Ectodermal cell (in vitro differentiated cells): Measurements from ENCODE around the gene OSBPL1A.

ENCODE experiments used
- H3K27ac ChIP-seq: 2 replicates; pipeline ENCODE4 v1.7.0; 2013; ENCODE audit warnings: mild to moderate bottlenecking, low read depth, low read length; ENCODE audit not compliant: insufficient read depth, poor library complexity, severe bottlenecking
- H3K27me3 ChIP-seq: 2 replicates; pipeline ENCODE4 v1.7.0; 2013; ENCODE audit warnings: mild to moderate bottlenecking, low read length; ENCODE audit not compliant: insufficient read depth, control insufficient read depth, poor library complexity, severe bottlenecking
- H3K36me3 ChIP-seq: one replicate; pipeline ENCODE4 v1.7.0; 2013; ENCODE audit warnings: low read length; ENCODE audit not compliant: control insufficient read depth, insufficient read depth
- H3K4me1 ChIP-seq: one replicate; pipeline ENCODE4 v1.7.0; 2013; ENCODE audit warnings: low read length; ENCODE audit not compliant: control insufficient read depth, insufficient read depth
- H3K4me3 ChIP-seq: 2 replicates; pipeline ENCODE4 v1.7.0; 2013; ENCODE audit warnings: low read depth, low read length, control low read depth; ENCODE audit not compliant: insufficient read depth
- H3K9me3 ChIP-seq: 2 replicates; pipeline ENCODE4 v1.7.0; 2013; ENCODE audit warnings: mild to moderate bottlenecking, low read length, moderate library complexity; ENCODE audit not compliant: control insufficient read depth
- WGBS, 2 experiments: methylation state at CpG; one replicate each; pipeline ENCODE4 v1.1.7; 2013; ENCODE audit warnings: missing lambda C conversion rate in 2 of 2; 5-methylcytosine and 5-hydroxymethylcytosine counted together

The OSBPL1A gene

DNA sequence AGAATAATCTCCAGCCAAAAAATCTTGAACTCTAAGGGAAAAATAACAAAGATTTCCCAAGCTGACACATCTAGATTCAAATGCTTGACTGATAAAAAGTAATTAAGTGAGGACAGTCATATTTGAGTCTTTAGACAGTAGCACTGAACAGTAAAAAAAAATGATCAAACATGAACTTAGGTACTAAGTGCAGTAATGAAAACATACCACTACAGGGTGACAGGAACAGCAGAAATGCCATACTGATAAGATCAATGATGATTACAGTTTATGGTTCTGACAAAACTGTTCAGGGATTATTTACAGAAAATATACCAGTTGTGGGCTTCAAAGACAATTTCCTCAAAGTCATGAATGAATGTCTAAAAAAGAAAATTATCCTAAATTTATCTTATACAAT is 80.3 kb downstream of the OSBPL1A start:
- no peaks in the 10 kb centered on the region for H3K27me3 ChIP-seq
- no peaks in the 10 kb centered on the region for H3K4me1 ChIP-seq
- H3K4me3 ChIP-seq, result no peak overlapping the region
- no peaks in the 10 kb centered on the region for H3K9me3 ChIP-seq
- no peaks in the 10 kb centered on the region for H3K36me3 ChIP-seq
- H3K27ac ChIP-seq, result no peak overlapping the region

GRCh38 chr18:24315170-24315569 is 82.5 kb downstream of the OSBPL1A start:
- Histone ChIP-seq H3K9me3 (no peaks in the 10 kb centered on the region), H3K27me3 (no peaks in the 10 kb centered on the region), H3K4me3 (no peak overlapping the region), H3K36me3 (peaks cover 12% of the 10 kb centered on the region), H3K27ac (no peak overlapping the region), H3K4me1 (no peaks in the 10 kb centered on the region)
- WGBS, 2 experiments, result 100% methylated on average over 1 of the region's 1 CpG

DNA sequence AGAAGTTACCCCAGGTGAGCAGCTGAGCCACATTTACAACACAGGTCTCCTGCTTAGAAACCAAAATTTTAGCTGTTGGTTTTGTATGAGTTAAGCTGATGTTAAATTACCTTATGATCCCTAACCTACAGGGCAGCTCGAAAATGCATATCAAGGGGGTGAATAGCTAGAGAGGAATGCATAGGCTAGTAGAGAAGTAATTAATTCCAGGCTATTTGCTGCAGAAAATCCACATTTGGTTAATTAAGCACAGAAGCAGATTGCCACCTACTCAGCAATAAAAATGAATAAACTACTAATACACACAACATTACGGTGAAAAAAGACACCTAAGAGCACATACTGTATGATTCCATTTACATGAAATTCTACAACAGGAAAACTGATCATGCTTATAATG is 91.4 kb downstream of the OSBPL1A start:
- WGBS, 2 experiments, result 98 to 100% methylated on average over 1 to 2 of the region's 2 CpGs
- no peaks in the 10 kb centered on the region for H3K4me1 ChIP-seq
- peaks cover 8% of the 10 kb centered on the region for H3K36me3 ChIP-seq
- no peaks in the 10 kb centered on the region for H3K27me3 ChIP-seq
- no peak overlapping the region for H3K4me3 ChIP-seq
- H3K27ac ChIP-seq, result no peak overlapping the region
- no peaks in the 10 kb centered on the region for H3K9me3 ChIP-seq

DNA sequence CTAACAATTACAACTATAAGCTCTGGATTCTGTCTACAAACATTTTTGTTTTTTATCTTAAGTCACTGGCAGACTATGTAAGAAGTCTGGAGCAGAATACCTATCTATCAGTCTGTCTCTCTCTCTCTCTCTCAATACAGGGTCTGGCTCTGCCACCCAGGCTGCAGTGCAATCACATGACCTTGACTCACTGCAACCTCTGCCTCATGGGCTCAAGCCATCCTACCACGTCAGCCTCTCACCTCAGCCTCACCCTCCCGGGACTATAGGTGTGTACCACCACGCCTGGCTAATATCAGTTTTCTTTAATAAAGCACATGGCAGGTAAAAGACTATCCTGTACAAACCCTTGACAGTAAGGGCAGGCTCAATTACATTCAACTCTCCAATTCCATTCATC is 96.9 kb downstream of the OSBPL1A start:
- Histone ChIP-seq H3K36me3 (peaks cover 4% of the 10 kb centered on the region), H3K27me3 (no peaks in the 10 kb centered on the region), H3K27ac (no peak overlapping the region), H3K4me3 (no peak overlapping the region), H3K4me1 (no peaks in the 10 kb centered on the region), H3K9me3 (no peaks in the 10 kb centered on the region)
- 88 to 90% methylated on average over 3 of the region's 3 CpGs for WGBS, 2 experiments

- Histone ChIP-seq H3K4me3 (no peak overlapping the region), H3K9me3 (no peaks in the 10 kb centered on the region), H3K27me3 (no peaks in the 10 kb centered on the region), H3K36me3 (no peaks in the 10 kb centered on the region), H3K27ac (no peak overlapping the region), H3K4me1 (no peaks in the 10 kb centered on the region)
- 91 to 99% methylated on average over 3 of the region's 3 CpGs for WGBS, 2 experiments
Measured at GRCh38 chr18:24296276-24296675, 101.3 kb downstream of the OSBPL1A start.

DNA sequence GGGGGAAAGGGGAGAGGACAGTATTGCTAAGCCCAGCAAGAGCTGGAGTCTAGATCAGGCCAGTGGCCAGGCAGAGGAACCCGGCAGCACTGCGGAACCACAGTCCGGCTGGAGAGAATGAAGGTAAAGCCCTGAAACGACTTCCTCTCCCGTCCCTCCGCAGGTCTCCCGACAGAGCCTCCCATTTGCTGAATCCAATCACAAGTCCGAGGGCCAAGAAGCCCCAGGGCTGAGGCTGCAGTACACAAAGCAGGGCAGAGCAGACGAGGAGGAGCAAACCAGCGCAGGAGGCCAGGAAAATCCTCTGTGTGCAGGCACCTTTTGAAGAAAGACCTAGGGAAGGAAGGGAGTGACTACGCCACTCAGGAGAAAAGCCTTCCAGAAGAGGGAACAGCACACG is 104.4 kb downstream of the OSBPL1A start:
- 87 to 88% methylated on average over 12 of the region's 12 CpGs for WGBS, 2 experiments
- Histone ChIP-seq H3K27me3 (no peaks in the 10 kb centered on the region), H3K4me3 (no peak overlapping the region), H3K9me3 (no peaks in the 10 kb centered on the region), H3K36me3 (no peaks in the 10 kb centered on the region), H3K27ac (no peak overlapping the region), H3K4me1 (no peaks in the 10 kb centered on the region)

- 100% methylated on average over 2 to 3 of the region's 3 CpGs for WGBS, 2 experiments
- Histone ChIP-seq H3K4me3 (no peak overlapping the region), H3K27ac (no peak overlapping the region), H3K4me1 (no peaks in the 10 kb centered on the region), H3K36me3 (peaks cover 3% of the 10 kb centered on the region), H3K27me3 (no peaks in the 10 kb centered on the region), H3K9me3 (no peaks in the 10 kb centered on the region)
Measured at GRCh38 chr18:24278591-24278990, 119.0 kb downstream of the OSBPL1A start.

DNA sequence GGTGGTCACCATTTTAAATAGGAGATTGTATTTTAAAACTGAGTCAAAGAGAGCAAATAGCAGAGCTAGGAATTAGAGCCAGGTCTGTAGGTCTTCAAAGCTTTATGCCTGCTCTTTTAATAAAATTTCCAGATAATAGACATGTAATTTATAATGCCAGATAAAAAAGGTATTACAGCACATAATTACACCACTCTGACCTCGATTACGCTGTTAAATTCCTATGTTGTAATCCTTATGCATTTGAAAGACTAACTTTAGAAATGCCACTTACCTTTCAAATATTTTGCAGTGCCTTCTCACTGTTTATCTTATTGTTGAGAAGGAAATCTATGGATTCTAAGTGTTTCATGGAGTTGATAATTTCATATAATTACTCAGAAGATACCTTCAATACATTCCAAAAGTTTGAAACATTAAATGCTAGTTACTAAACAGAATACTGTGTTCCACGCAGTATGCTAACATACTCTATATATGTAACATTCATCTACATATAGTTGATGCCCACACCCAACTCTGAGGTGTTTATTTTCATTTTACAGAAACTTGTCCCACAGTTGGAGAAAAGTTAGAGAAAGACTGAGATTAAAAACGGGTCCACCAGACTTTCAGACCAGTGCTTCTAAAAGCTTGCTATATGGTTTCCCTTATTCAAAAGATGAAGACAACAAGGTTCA is 120.0 kb downstream of the OSBPL1A start:
- Histone ChIP-seq H3K27me3 (no peaks in the 10 kb centered on the region), H3K36me3 (peaks cover 3% of the 10 kb centered on the region), H3K4me1 (no peaks in the 10 kb centered on the region), H3K4me3 (no peak overlapping the region), H3K27ac (no peak overlapping the region), H3K9me3 (no peaks in the 10 kb centered on the region)
- WGBS, 2 experiments, result 95 to 97% methylated on average over 3 to 4 of the region's 4 CpGs

- Histone ChIP-seq H3K4me1 (no peaks in the 10 kb centered on the region), H3K36me3 (peaks cover 3% of the 10 kb centered on the region), H3K27ac (no peak overlapping the region), H3K4me3 (no peak overlapping the region), H3K27me3 (no peaks in the 10 kb centered on the region), H3K9me3 (no peaks in the 10 kb centered on the region)
Measured at GRCh38 chr18:24276994-24277393, 120.6 kb downstream of the OSBPL1A start.

DNA sequence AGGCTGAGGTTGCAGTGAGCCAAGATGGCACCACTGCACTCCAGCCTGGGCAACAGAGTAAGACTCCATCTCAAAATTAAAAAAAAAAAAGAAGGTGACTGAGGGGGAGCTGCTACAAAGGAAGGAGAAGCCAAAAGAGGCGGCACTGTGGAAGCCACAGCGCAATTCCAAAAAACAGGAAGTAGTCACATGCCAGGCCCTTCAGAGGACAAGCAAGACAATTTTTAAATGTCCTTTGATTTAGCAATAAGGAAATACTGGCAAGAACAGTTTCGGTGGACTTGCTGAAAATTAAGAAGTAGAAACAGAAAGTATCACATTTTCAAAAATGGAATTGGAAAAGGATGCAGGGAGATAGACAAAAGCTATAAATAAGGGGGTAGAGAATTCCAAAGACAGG is 122.8 kb downstream of the OSBPL1A start:
- H3K27ac ChIP-seq, result no peak overlapping the region
- H3K36me3 ChIP-seq, result peaks cover 2% of the 10 kb centered on the region
- no peak overlapping the region for H3K4me3 ChIP-seq
- H3K9me3 ChIP-seq, result no peaks in the 10 kb centered on the region
- no peaks in the 10 kb centered on the region for H3K4me1 ChIP-seq
- WGBS, 2 experiments, result 94 to 97% methylated on average over 3 of the region's 3 CpGs
- no peaks in the 10 kb centered on the region for H3K27me3 ChIP-seq

DNA sequence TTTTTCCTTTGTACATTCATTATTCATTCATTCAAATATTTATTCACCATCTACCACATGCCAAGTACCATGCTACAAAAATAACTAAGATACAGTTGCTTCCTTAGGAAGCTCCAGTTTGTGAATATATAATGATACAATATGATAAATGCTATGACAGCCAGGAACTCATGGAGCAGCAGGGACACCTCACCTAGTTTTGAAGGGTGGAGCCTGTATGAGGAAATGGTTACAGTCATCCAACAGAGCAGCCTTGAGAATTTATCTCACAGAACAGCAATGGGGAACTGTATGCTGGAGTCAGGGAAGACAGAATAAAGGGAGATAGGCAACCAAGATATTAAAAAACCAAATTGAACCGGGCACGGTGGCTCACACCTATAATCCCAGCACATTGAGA is 124.0 kb downstream of the OSBPL1A start:
- 87 to 95% methylated on average over 2 of the region's 2 CpGs for WGBS, 2 experiments
- no peak overlapping the region for H3K27ac ChIP-seq
- H3K27me3 ChIP-seq, result no peaks in the 10 kb centered on the region
- no peak overlapping the region for H3K4me3 ChIP-seq
- H3K36me3 ChIP-seq, result no peaks in the 10 kb centered on the region
- no peaks in the 10 kb centered on the region for H3K9me3 ChIP-seq
- no peaks in the 10 kb centered on the region for H3K4me1 ChIP-seq
